Glutamatergic neuron (in vitro differentiated cells): ENCODE results near the gene SLC28A1. TPM values are rescaled to one million over a fixed set of nuclear protein-coding genes. Genes with fewer than 3 reads are reported as not detected.
A peak's percentile ranks its signal among the peaks of the same experiment; 100 is the strongest.
"Not testable (repeated sequence)": the region's sequence is repeated elsewhere in the genome, so short reads cannot be mapped to it uniquely, and the experiment has no call there.

Experiments used
- DNase-seq: peaks from one replicate; pipeline ENCODE4 v3.0.0; 2022
- H3K27ac Mint-ChIP-seq: one replicate; pipeline ENCODE4 v1.8.0; 2020; ENCODE audit warnings: mild to moderate bottlenecking, mixed read lengths, inconsistent platforms; ENCODE audit not compliant: unreplicated experiment
- H3K27me3 Mint-ChIP-seq: one replicate; pipeline ENCODE4 v1.8.0; 2020; ENCODE audit warnings: mild to moderate bottlenecking, moderate library complexity, mixed read lengths, inconsistent platforms; ENCODE audit not compliant: unreplicated experiment
- H3K36me3 Mint-ChIP-seq: one replicate; pipeline ENCODE4 v1.8.0; 2020; ENCODE audit warnings: mild to moderate bottlenecking, mixed read lengths, inconsistent platforms; ENCODE audit not compliant: unreplicated experiment
- H3K4me1 Mint-ChIP-seq: one replicate; pipeline ENCODE4 v1.8.0; 2020; ENCODE audit warnings: mild to moderate bottlenecking, low read depth, mixed read lengths, inconsistent platforms; ENCODE audit not compliant: unreplicated experiment
- H3K4me3 Mint-ChIP-seq: one replicate; pipeline ENCODE4 v1.8.0; 2020; ENCODE audit warnings: mild to moderate bottlenecking, mixed read lengths, inconsistent platforms; ENCODE audit not compliant: unreplicated experiment
- H3K9me3 Mint-ChIP-seq: one replicate; pipeline ENCODE4 v1.8.0; 2020; ENCODE audit warnings: mild to moderate bottlenecking, moderate library complexity, mixed read lengths, inconsistent platforms; ENCODE audit not compliant: unreplicated experiment
- total RNA-seq: library from RNA; stranded (reverse); fragmentation: NEBNext Ultra II Directional; extraction: Animal tissue kit (Norgen Biotek cat#: 25700); gene quantifications from one replicate; pipeline ENCODE4 v1.2.1, GENCODE V29; 2021; ENCODE audit not compliant: unreplicated experiment
- TF ChIP-seq, protein P1 (sequence below): fragments of 200-600 bp; sonication (generic); IDR thresholded peaks from one replicate; pipeline ENCODE4 v1.5.0; 2021; ENCODE audit not compliant: partially characterized antibody, unreplicated experiment

The SLC28A1 gene
- total RNA-seq, 1 donor from 2014 or later: 0.25 TPM

DNA sequence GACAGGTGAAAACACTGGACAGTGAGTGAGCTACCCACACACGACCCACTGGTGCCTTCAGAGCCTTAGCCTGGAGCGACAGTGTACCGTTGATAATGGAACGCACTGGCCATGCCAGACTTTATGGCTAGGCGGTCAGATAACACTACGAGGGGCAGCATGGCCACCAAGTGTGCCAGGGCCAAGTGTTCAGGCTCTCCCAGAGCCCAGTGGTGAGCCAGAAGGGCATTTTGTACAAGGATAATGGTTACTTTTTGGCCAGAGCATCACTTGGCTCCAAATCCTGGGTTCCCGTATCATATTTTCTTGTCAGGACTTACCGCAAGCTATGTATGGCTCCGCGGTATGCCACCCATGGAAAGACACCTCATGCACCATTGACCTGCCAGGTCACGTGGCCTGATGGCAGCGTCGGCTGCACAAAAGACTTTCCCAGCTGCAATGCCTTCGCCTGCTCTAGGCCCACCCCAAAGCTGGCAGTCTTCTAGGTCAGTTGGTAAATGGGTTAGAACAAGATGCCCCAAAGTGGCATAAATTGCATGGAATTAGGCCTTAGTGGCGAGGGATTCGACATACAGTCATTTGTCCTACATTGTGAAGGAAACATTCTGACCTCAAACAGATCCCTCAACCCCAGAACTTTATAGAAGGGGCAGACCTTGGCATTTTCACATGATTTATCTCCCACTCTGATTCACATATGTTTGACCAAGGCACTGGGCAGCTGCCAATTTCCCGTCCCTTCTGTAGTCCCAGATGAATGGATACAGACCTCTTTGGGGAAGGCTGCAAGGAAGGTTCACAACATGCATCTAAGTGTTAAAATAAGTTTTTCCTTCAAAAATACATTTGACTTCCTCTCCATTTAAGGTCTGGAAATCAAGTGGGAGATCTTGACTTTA is 12.2 kb upstream of the SLC28A1 start:
- Mint-ChIP-seq H3K27me3 (peaks cover 3% of the 10 kb centered on the region), H3K27ac (no peak overlapping the region), H3K36me3 (peaks cover 4% of the 10 kb centered on the region), H3K9me3 (peaks cover 2% of the 10 kb centered on the region), H3K4me1 (peaks cover 19% of the 10 kb centered on the region), H3K4me3 (no peak overlapping the region)
- TF ChIP-seq, protein P1, sequence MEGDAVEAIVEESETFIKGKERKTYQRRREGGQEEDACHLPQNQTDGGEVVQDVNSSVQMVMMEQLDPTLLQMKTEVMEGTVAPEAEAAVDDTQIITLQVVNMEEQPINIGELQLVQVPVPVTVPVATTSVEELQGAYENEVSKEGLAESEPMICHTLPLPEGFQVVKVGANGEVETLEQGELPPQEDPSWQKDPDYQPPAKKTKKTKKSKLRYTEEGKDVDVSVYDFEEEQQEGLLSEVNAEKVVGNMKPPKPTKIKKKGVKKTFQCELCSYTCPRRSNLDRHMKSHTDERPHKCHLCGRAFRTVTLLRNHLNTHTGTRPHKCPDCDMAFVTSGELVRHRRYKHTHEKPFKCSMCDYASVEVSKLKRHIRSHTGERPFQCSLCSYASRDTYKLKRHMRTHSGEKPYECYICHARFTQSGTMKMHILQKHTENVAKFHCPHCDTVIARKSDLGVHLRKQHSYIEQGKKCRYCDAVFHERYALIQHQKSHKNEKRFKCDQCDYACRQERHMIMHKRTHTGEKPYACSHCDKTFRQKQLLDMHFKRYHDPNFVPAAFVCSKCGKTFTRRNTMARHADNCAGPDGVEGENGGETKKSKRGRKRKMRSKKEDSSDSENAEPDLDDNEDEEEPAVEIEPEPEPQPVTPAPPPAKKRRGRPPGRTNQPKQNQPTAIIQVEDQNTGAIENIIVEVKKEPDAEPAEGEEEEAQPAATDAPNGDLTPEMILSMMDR: no peak
- DNase-seq: no peak

DNA sequence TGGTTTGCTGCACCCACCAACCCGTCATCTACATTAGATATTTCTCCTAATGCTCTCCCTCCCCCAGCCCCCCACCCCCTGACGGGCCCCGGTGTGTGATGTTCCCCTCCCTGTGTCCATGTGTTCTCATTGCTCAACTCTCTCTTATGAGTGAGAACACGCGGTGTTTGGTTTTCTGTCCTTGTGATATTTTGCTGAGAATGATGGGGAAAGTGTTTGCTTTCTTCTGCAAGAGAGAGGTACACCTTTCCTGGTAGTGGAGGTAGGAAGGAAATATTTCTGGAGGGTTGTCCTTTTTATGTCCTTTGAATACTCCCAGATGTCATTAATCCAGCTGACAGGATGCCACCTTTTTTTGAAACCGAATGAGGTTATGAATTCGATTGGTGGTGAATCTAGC is 10.5 kb upstream of the SLC28A1 start:
- TF ChIP-seq, protein P1: no peak
- no peak overlapping the region for H3K27ac Mint-ChIP-seq
- no peak for DNase-seq
- H3K27me3 Mint-ChIP-seq: peaks cover 5% of the 10 kb centered on the region
- H3K4me3 Mint-ChIP-seq: no peak overlapping the region
- peaks cover 2% of the 10 kb centered on the region for H3K9me3 Mint-ChIP-seq
- H3K4me1 Mint-ChIP-seq: peaks cover 17% of the 10 kb centered on the region
- peaks cover 2% of the 10 kb centered on the region for H3K36me3 Mint-ChIP-seq

DNA sequence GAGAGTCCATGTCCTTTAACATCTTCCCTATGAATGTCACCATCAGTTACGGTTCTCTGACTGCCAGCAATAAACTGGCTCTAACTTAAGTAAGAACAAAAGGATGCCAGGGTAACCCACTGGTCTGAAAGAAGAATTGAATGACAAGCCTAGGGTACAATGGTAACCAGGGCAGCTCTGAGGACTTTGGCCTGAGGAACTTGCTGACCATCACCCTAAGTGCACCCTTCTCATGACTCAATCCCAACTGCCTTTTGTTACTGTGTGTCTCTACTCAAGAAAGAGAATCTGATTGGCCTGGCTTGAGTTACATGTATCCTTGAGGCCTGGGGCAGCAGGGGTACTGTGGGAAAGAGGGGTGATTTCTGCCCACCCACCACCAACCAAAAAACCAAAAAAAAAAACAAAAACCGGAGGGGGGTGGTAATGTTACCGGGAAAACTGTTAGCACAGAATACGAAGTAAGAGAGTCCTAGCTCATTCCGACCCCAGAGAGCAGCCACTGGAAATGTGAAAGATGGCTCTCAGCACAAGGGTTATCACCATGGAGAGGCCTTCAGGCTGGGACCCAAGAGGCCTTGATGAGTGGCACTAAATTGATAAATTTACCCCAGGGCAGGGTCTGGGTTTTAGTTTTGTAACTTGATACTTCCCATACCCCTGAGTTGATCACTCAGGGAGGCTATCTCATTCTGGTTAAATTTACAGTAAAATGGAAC is 9.3 kb upstream of the SLC28A1 start:
- peak overlapping the region; percentile 42 for H3K4me3 Mint-ChIP-seq
- peaks cover 2% of the 10 kb centered on the region for H3K9me3 Mint-ChIP-seq
- DNase-seq: peak; percentile 32
- H3K4me1 Mint-ChIP-seq: peaks cover 17% of the 10 kb centered on the region
- TF ChIP-seq, protein P1: no peak
- peaks cover 6% of the 10 kb centered on the region for H3K27me3 Mint-ChIP-seq
- H3K27ac Mint-ChIP-seq: peak overlapping the region; percentile 48
- H3K36me3 Mint-ChIP-seq: no peaks in the 10 kb centered on the region

DNA sequence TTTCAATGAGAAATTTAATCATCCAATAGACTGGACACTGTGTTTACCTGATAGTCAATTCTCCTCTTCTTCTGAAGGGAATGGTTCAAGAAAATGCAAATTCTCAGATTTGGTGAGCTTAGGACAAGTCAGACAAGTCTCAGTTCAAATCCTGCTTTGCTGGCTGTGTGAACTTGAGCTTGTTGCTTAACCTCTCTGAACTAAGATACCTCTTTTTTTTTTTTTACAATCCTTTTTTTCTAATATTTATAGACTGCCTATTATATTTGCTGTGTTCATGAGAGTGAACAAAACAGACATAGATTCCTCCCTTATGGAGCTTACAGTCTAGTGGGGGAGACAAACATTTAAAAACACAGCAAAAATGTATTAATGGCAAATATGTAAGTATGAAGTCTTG is 8.2 kb upstream of the SLC28A1 start:
- Mint-ChIP-seq H3K27me3 (peaks cover 9% of the 10 kb centered on the region), H3K9me3 (peaks cover 2% of the 10 kb centered on the region), H3K4me3 (no peak overlapping the region), H3K36me3 (no peaks in the 10 kb centered on the region), H3K4me1 (peaks cover 17% of the 10 kb centered on the region), H3K27ac (no peak overlapping the region)
- TF ChIP-seq, protein P1: no peak
- no peak for DNase-seq

DNA sequence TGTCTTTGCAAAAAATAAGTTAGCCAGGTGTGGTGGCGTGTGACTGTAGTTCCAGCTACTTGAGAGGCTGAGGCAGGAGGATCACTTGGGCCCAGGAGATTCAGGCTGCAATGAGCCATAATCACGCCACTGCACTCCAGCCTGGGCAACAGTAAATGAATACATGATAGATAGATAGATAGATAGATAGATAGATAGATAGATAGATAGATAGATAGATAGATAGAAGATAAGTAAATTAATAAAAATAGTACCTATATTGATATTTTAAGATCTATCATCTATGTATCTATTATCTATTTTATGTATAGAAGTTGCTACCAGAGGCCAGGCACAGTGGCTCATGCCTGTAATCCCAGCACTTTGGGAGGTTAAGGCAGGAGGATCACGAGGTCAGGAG is 6.8 kb upstream of the SLC28A1 start:
- DNase-seq, H3K27me3 Mint-ChIP-seq, H3K27ac Mint-ChIP-seq, H3K4me3 Mint-ChIP-seq, H3K9me3 Mint-ChIP-seq, H3K36me3 Mint-ChIP-seq: not testable (repeated sequence)
- peaks cover 17% of the 10 kb centered on the region for H3K4me1 Mint-ChIP-seq
